AG04450 (cell line): ENCODE measurements around the gene LGALS3BP. TPM values are rescaled to one million over a fixed set of nuclear protein-coding genes. Genes with fewer than 3 reads are reported as not detected.

Source experiments
- CTCF ChIA-PET: fragments of 300-600, 350-600 bp; formaldehyde crosslinking; extraction: SDS; loops from one replicate; lab custom pipeline; 2022; ENCODE audit warnings: antibody characterized with exemption, inconsistent platforms; lab: Charles Lee
- POLR2A ChIA-PET: fragments of 350-600 bp; formaldehyde crosslinking; extraction: SDS; loops from one replicate; lab custom pipeline; 2021; ENCODE audit warnings: antibody characterized with exemption, inconsistent platforms; lab: Yijun Ruan, JAX
- DNase-seq: peaks from one replicate; pipeline ENCODE4 v3.0.0-alpha.2; 2011; ENCODE audit warnings: low read depth, low spot score
- H3K27ac ChIP-seq: one replicate; pipeline ENCODE4 v1.5.1; 2012; ENCODE audit warnings: low read depth, low read length, control low read depth
- H3K27me3 ChIP-seq: one replicate; pipeline ENCODE4 v1.6.0; 2012; ENCODE audit warnings: low read length; ENCODE audit not compliant: control insufficient read depth, insufficient read depth
- H3K4me3 ChIP-seq: 2 replicates; pipeline ENCODE4 v1.5.1; 2011; ENCODE audit warnings: mild to moderate bottlenecking, low read depth, low read length, control low read depth
- H3K9me3 ChIP-seq: 2 replicates; pipeline ENCODE4 v1.5.1; 2012; ENCODE audit warnings: low read length; ENCODE audit not compliant: control insufficient read depth, insufficient read depth
- polyA plus RNA-seq: library from polyadenylated mRNA; depleted of rRNA; stranded (reverse); fragments of >200 nt; gene quantifications from 2 replicates; pipeline ENCODE4 v1.2.3, GENCODE V29; 2011
- TF ChIP-seq, protein P1 (sequence below): IDR thresholded peaks from 2 replicates; pipeline ENCODE4 v1.5.1; 2011; ENCODE audit warnings: low read depth, low read length, control low read depth, inconsistent platforms

Gene LGALS3BP
- polyA plus RNA-seq, 1 experiment: 126 TPM

DNA sequence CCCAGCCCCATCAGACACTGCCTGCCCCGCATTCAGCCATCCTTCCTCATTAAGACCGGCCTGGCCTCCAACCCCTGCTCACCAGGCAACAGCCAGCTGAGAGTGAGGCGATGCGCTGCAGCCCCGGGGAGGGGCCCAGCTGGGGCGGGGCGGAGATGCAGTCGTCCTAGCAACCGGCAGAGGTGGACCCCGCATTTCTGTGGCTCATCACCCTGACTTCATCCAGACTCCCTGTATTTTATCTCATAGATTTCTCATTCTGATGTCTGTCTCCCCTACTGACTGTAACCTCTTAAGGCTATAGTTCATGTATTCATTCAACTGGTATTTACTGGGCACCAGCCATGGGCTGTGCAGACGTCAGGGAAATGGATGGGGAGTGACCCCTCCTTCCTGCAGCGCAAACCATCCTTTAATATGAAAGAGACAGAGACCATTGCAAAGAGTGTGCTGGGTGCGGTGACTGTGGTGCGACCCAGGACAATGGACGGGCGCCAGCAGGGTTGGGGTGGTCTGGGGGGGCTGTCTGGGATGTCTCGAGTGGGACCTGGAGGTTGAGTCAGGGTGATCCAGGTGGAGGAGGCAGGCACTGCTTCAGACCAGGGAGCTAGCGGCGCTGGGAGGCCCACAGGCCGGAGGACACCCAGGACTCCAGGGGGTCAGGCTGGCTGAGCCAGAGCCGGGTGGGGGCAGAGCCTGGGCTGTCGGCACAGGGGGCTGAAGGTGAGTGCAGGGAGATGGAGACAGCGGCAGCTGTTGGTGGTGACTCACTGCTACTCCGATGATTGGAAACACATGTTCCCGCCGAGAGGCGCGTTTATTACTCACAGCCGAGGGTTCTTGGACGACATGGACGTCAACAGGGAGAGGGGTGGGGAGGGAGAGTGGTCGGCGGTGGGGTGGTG, 44.1 kb downstream of the LGALS3BP start:
- peak; percentile 93 for DNase-seq
- Histone ChIP-seq H3K4me3 (peak overlapping the region; percentile 36), H3K9me3 (no peaks in the 10 kb centered on the region; the same call in 1 of the 2 replicates), H3K27ac (peak overlapping the region; percentile 100), H3K27me3 (no peaks in the 10 kb centered on the region)
- TF ChIP-seq, protein P1, sequence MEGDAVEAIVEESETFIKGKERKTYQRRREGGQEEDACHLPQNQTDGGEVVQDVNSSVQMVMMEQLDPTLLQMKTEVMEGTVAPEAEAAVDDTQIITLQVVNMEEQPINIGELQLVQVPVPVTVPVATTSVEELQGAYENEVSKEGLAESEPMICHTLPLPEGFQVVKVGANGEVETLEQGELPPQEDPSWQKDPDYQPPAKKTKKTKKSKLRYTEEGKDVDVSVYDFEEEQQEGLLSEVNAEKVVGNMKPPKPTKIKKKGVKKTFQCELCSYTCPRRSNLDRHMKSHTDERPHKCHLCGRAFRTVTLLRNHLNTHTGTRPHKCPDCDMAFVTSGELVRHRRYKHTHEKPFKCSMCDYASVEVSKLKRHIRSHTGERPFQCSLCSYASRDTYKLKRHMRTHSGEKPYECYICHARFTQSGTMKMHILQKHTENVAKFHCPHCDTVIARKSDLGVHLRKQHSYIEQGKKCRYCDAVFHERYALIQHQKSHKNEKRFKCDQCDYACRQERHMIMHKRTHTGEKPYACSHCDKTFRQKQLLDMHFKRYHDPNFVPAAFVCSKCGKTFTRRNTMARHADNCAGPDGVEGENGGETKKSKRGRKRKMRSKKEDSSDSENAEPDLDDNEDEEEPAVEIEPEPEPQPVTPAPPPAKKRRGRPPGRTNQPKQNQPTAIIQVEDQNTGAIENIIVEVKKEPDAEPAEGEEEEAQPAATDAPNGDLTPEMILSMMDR: no peak
- ChIA-PET CTCF (interaction anchor here (0.7 to 1.0 kb wide), 2 partner anchors 70 kb away, joined by 3 read pairs; no protein-coding TSS in a partner anchor), POLR2A (interaction anchor here (1.0 to 3.4 kb wide), 4 partner anchors 12 to 73 kb away, joined by 3 to 26 read pairs (median 6); partner anchors contain the start of gene TIMP2)

GRCh38 chr17:78934681-78935418, 44.9 kb downstream of the LGALS3BP start:
- ChIA-PET POLR2A (interaction anchor here (0.6 to 3.4 kb wide), 7 partner anchors 11 to 145 kb away, joined by 3 to 26 read pairs (median 4); partner anchors contain the start of gene TIMP2), CTCF (interaction anchor here (1.0 to 1.3 kb wide), 2 partner anchors 37 to 69 kb away, joined by 3 to 5 read pairs; no protein-coding TSS in a partner anchor)
- Histone ChIP-seq H3K27me3 (no peaks in the 10 kb centered on the region), H3K27ac (peak overlapping the region; percentile 100), H3K9me3 (no peaks in the 10 kb centered on the region; the same call in 1 of the 2 replicates), H3K4me3 (peak overlapping the region; percentile 25)
- DNase-seq: no peak
- TF ChIP-seq, protein P1: no peak

DNA sequence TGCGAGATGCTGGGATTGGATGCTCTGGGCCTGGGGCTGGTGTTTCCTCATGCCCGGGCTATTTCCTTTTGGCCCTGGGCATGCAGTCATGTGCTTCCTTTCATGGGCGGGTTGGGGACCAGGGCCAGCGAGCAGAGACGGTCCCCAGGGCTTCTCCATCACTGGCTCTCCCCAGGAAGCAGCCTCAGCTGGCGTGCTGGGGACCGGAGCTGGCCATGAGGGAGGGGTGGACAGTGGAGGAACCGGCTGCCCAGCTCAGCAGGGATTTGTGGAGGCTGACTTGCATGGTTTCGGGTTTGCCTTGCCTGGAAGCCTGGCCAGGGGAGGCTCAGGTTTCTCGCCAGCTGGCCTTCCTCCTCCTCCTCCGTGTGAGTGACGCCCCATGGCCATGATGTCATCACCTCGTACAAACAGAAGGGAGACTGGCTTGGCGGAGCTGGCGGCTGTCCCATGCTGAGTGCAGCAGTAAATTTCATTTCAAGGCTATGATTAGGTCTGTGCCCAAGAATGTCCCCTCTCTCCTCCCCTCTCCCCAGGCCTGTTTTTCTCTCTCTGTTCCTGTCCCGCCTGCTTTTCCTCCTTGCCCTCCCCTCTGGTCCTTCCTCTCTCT, 45.7 kb downstream of the LGALS3BP start:
- peak; percentile 99 for DNase-seq
- CTCF ChIA-PET: interaction anchor here (0.6 to 1.3 kb wide), 3 partner anchors 37 to 69 kb away, joined by 3 to 5 read pairs (median 3); no protein-coding TSS in a partner anchor
- POLR2A ChIA-PET: interaction anchor here (0.6 to 3.4 kb wide), 8 partner anchors 10 to 1329 kb away, joined by 3 to 26 read pairs (median 4); partner anchors contain the start of gene TIMP2
- Histone ChIP-seq H3K4me3 (peak overlapping the region; percentile 45), H3K27ac (peak overlapping the region; percentile 100), H3K9me3 (no peaks in the 10 kb centered on the region; the same call in 1 of the 2 replicates), H3K27me3 (no peaks in the 10 kb centered on the region)
- TF ChIP-seq, protein P1: no peak

DNA sequence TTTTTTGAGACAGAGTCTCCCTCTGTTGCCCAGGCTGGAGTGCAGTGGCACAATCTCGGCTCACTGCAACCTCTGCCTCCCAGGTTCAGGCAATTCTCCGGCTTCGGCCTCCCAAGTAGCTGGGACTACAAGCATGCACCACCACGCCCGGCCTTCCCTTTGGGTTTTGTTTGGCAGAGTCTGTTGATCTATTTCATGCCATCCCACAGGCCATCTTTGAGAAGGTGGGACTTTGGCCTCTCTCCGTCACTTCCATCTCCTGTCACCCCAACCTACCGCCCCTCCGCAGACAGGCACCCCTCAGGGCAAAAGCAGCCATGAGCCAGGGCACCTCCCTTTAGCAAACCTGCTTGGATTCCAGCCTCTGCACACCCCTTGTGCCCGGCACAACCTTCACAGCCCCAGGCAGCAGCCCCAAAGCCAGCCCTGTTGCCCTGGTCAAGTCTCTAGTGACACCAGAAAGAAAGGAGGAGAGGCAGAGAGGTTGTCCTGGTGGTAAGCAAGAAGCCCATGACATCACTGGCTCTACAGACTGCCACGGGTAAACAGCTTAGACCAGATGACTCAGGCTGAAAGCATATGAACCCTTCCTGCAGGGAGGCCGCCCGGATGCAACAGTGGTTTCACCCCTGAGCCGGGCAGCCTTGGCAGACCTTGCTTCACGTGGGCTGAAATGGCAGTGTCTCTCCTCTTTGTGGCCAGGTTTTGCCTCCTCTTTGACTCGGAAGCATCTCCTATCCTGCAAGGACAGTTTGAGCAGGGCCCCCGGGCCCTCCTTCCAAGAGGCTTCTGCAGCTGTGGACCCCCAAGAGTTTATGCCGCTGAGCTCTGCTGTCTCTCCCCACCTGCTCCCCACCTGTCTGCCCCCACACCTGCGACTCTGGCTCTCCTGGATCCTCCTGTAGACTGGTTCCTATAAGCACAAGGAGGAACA, 46.4 kb downstream of the LGALS3BP start:
- TF ChIP-seq, protein P1: no peak
- ChIA-PET CTCF (interaction anchor here (0.6 to 1.3 kb wide), 2 partner anchors 38 to 68 kb away, joined by 3 to 5 read pairs; no protein-coding TSS in a partner anchor), POLR2A (interaction anchor here (0.5 to 3.4 kb wide), 7 partner anchors 9 to 1330 kb away, joined by 3 to 26 read pairs (median 5); partner anchors contain the start of gene TIMP2)
- no peaks in the 10 kb centered on the region for H3K27me3 ChIP-seq
- peak; percentile 94 for DNase-seq
- H3K9me3 ChIP-seq: no peaks in the 10 kb centered on the region; the same call in 1 of the 2 replicates
- peak overlapping the region; percentile 45 for H3K4me3 ChIP-seq
- H3K27ac ChIP-seq: peak overlapping the region; percentile 100
